ENCODE measurements around the gene BTN1A1. TPM values are rescaled to one million over a fixed set of nuclear protein-coding genes. Genes with fewer than 3 reads are reported as not detected.
A peak's percentile ranks its signal among the peaks of the same experiment; 100 is the strongest.
"Not testable (repeated sequence)": the region's sequence is repeated elsewhere in the genome, so short reads cannot be mapped to it uniquely, and the experiment has no call there.

BTN1A1 gene
- total RNA-seq, 1 donor from 2014 or later, result not detected

DNA sequence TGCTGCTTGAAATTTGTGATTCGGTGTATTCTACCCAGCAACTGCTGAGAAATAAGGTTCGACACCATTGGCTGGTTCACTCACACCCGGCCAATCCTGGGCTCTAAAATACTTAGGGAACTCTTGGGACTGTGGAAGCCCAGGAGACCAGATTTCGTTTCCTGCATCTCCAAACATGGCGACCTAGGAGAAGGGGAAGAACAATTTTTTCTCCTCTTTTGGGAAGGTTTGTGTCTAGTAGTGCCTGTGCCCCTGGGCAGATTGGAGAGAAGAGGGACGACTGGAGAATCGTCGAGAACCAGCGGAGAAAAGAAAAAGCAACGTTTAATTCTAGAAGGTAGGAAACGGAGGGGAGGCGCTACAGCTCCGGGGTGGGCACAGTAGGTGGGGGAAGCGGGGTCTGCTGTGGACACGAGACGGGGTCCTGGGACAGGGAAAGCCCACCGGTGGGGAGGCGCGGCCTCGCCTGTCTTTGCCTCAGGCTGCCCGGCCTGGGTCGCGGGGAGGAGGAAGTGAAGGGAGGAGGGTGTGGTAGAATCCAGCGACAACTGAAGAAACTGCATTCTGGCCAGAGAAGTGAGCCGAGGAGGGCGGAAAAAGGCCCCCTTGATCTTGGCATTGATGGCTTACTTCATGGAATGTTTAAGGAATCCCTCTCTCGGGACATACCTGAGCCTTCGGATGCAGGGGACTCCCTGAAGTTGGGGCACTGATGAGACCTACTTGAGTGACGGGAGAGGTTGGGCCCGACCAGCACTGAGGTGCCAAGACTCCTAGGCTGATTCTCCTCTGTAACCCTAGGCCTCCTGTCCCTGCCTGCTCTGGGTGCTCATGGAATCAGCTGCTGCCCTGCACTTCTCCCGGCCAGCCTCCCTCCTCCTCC, 42.1 kb upstream of the BTN1A1 start, which contains the start of gene BTN2A1:
TSS of gene BTN2A1 (plus strand) at position 150 of the 883 bp plus-strand sequence. CDS start at position 832, 682 bp downstream.
- no peak for DNase-seq (ENCODE audit: low spot score)
- Mint-ChIP-seq H3K9me3 (ENCODE audit: low read depth) (no peaks in the 10 kb centered on the region), H3K4me3 (ENCODE audit: unreplicated experiment) (peak within 1 kb of the TSS; percentile 99), H3K27ac (ENCODE audit: unreplicated experiment) (peak within 1 kb of the TSS; percentile 100), H3K27me3 (ENCODE audit: low read depth) (no peaks in the 10 kb centered on the region), H3K36me3 (ENCODE audit: low read depth) (peaks cover 31% of the 10 kb centered on the region), H3K4me1 (ENCODE audit: low read depth) (peaks cover 58% of the 10 kb centered on the region)
- TF ChIP-seq, protein P1, sequence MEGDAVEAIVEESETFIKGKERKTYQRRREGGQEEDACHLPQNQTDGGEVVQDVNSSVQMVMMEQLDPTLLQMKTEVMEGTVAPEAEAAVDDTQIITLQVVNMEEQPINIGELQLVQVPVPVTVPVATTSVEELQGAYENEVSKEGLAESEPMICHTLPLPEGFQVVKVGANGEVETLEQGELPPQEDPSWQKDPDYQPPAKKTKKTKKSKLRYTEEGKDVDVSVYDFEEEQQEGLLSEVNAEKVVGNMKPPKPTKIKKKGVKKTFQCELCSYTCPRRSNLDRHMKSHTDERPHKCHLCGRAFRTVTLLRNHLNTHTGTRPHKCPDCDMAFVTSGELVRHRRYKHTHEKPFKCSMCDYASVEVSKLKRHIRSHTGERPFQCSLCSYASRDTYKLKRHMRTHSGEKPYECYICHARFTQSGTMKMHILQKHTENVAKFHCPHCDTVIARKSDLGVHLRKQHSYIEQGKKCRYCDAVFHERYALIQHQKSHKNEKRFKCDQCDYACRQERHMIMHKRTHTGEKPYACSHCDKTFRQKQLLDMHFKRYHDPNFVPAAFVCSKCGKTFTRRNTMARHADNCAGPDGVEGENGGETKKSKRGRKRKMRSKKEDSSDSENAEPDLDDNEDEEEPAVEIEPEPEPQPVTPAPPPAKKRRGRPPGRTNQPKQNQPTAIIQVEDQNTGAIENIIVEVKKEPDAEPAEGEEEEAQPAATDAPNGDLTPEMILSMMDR (IDR thresholded peaks at IDR 0.05), result peak; percentile 49

DNA sequence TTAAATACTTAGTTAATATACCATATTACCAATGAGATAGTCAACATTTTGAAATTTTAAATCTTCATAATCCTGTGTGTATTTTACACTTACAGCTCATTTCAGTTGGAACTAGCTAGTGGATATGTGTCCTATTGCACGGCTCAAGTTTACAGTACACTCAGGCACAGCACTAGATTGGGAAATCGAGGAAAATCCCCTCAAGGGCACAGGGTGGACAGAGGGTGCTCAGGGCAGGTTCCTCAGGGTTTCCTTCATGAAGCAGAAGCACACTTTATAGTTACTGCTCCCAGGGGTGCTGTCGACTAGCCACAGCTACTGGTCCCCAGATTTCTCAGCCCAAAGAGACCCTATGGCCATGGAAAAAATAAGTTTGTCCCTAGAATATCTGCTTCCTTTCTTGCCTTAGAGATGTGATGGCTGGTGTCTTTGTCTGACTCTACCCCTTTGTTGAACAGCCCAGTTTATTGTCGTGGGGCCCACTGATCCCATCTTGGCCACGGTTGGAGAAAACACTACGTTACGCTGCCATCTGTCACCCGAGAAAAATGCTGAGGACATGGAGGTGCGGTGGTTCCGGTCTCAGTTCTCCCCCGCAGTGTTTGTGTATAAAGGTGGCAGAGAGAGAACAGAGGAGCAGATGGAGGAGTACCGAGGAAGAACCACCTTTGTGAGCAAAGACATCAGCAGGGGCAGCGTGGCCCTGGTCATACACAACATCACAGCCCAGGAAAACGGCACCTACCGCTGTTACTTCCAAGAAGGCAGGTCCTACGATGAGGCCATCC, 40.9 kb upstream of the BTN1A1 start:
- TF ChIP-seq, protein P1 (IDR thresholded peaks at IDR 0.05), result no peak
- peaks cover 42% of the 10 kb centered on the region for H3K36me3 Mint-ChIP-seq (ENCODE audit: low read depth)
- no peaks in the 10 kb centered on the region for H3K9me3 Mint-ChIP-seq (ENCODE audit: low read depth)
- H3K27ac Mint-ChIP-seq (ENCODE audit: unreplicated experiment), result peak overlapping the region; percentile 33
- peak overlapping the region; percentile 59 for H3K4me3 Mint-ChIP-seq (ENCODE audit: unreplicated experiment)
- H3K27me3 Mint-ChIP-seq (ENCODE audit: low read depth), result no peaks in the 10 kb centered on the region
- peaks cover 60% of the 10 kb centered on the region for H3K4me1 Mint-ChIP-seq (ENCODE audit: low read depth)
- DNase-seq (ENCODE audit: low spot score), result no peak

DNA sequence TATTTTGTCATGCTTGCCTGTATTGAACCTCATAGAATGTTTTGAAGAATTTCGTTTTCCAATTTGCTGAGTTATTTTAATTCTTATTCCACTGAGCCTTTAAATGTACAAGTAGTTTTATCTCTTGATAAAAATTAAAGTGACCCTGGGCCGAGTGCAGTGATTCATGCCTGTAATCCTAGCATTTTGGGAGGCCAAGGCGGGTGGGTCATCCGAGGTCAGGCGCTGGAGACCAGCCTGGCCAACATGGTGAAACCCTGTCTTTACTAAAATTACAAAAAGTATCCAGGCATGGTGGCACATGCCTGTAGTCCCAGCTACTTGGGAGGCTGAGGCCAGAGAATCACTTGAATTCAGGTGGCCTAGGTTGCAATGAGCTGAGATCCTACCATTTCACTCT, 38.8 kb upstream of the BTN1A1 start:
- not testable (repeated sequence) for H3K27me3 Mint-ChIP-seq (ENCODE audit: low read depth); H3K9me3 Mint-ChIP-seq (ENCODE audit: low read depth); DNase-seq (ENCODE audit: low spot score); H3K4me3 Mint-ChIP-seq (ENCODE audit: unreplicated experiment); H3K27ac Mint-ChIP-seq (ENCODE audit: unreplicated experiment)
- Mint-ChIP-seq H3K36me3 (ENCODE audit: low read depth) (peaks cover 60% of the 10 kb centered on the region), H3K4me1 (ENCODE audit: low read depth) (peaks cover 52% of the 10 kb centered on the region)

DNA sequence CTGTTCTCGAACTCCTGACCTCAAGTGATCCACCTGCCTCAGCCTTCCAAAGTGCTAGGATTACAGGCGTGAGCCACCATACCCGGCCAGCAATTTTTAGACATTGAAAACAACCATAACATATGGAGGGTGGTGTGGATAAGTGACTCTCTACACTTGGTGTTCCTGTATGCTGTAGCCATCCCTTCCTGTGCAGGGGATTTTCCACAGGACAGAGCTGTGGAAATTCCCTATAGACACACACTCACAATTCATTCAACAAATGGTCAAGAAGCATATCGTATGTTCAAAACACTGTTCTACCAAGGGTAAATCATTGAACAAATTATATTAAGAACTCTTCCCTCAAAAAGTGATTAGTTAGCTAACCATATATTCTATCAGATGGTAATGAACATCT, 36.1 kb upstream of the BTN1A1 start:
- Mint-ChIP-seq H3K4me1 (ENCODE audit: low read depth) (peaks cover 32% of the 10 kb centered on the region), H3K27me3 (ENCODE audit: low read depth) (no peaks in the 10 kb centered on the region), H3K9me3 (ENCODE audit: low read depth) (no peaks in the 10 kb centered on the region), H3K27ac (ENCODE audit: unreplicated experiment) (no peak overlapping the region), H3K36me3 (ENCODE audit: low read depth) (peaks cover 81% of the 10 kb centered on the region), H3K4me3 (ENCODE audit: unreplicated experiment) (no peak overlapping the region)
- TF ChIP-seq, protein P1 (IDR thresholded peaks at IDR 0.05), result no peak
- DNase-seq (ENCODE audit: low spot score), result no peak

DNA sequence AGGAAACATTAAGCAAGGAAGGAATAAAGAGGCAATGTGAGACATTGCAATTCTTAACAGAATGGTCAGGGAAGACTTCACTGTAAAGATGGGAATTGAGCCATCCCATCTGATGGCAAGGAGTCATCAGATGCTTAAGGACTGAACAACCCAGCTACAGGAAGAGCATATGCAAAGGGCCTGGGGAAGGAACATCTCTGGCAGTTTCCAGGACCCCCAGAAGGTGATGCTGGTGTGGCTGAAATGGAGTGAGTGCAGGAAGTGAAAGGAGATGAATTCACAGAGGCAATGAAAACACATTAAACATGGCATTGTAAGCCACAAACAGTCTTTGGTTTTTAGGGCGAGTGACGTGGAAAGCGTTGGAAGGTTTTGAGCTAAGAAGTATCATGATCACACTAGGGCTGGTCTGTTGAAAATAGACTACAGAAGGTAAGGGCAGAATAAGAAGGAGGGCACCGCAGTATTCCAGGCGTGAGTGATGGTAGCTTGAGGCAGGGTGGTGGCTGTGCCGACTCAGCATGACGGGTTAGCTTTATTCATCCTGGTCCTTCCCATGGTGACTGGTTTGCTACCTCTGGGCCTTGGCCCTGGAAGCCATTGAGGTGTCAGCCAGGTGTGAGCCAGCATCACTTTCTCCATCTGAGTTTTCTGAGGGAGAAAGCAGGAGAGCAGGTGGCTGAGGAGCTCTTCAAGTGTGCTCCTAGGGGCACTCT, 35.5 kb upstream of the BTN1A1 start:
- no peak overlapping the region for H3K4me3 Mint-ChIP-seq (ENCODE audit: unreplicated experiment)
- TF ChIP-seq, protein P1 (IDR thresholded peaks at IDR 0.05), result no peak
- H3K27ac Mint-ChIP-seq (ENCODE audit: unreplicated experiment), result no peak overlapping the region
- peaks cover 26% of the 10 kb centered on the region for H3K4me1 Mint-ChIP-seq (ENCODE audit: low read depth)
- no peak for DNase-seq (ENCODE audit: low spot score)
- no peaks in the 10 kb centered on the region for H3K9me3 Mint-ChIP-seq (ENCODE audit: low read depth)
- H3K27me3 Mint-ChIP-seq (ENCODE audit: low read depth), result no peaks in the 10 kb centered on the region
- H3K36me3 Mint-ChIP-seq (ENCODE audit: low read depth), result peaks cover 79% of the 10 kb centered on the region

Measured in chondrocyte (in vitro differentiated cells).